GM12864 (cell line): ENCODE measurements around the gene AIFM3.
"Not testable (repeated sequence)": the region's sequence is repeated elsewhere in the genome, so short reads cannot be mapped to it uniquely, and the experiment has no call there.

Source experiments
- DNase-seq: peaks from one replicate; pipeline ENCODE4 v3.0.0-alpha.2; 2011; ENCODE audit warnings: low read depth
- H3K4me3 ChIP-seq: 2 replicates; pipeline ENCODE4 v1.5.1; 2011; ENCODE audit warnings: mild to moderate bottlenecking, low read depth, low read length, control low read depth
- TF ChIP-seq, protein P1 (sequence below): IDR thresholded peaks from 2 replicates; pipeline ENCODE4 v1.5.1; 2011; ENCODE audit warnings: low read depth, mild to moderate bottlenecking, moderate library complexity, low read length, control low read depth, inconsistent platforms; ENCODE audit errors: missing control alignments

Gene AIFM3

GRCh38 chr22:20968281-20968977, 1.4 kb downstream of the AIFM3 start:
- TF ChIP-seq, protein P1, sequence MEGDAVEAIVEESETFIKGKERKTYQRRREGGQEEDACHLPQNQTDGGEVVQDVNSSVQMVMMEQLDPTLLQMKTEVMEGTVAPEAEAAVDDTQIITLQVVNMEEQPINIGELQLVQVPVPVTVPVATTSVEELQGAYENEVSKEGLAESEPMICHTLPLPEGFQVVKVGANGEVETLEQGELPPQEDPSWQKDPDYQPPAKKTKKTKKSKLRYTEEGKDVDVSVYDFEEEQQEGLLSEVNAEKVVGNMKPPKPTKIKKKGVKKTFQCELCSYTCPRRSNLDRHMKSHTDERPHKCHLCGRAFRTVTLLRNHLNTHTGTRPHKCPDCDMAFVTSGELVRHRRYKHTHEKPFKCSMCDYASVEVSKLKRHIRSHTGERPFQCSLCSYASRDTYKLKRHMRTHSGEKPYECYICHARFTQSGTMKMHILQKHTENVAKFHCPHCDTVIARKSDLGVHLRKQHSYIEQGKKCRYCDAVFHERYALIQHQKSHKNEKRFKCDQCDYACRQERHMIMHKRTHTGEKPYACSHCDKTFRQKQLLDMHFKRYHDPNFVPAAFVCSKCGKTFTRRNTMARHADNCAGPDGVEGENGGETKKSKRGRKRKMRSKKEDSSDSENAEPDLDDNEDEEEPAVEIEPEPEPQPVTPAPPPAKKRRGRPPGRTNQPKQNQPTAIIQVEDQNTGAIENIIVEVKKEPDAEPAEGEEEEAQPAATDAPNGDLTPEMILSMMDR = no peak
- no peak overlapping the region for H3K4me3 ChIP-seq
- DNase-seq = no peak

DNA sequence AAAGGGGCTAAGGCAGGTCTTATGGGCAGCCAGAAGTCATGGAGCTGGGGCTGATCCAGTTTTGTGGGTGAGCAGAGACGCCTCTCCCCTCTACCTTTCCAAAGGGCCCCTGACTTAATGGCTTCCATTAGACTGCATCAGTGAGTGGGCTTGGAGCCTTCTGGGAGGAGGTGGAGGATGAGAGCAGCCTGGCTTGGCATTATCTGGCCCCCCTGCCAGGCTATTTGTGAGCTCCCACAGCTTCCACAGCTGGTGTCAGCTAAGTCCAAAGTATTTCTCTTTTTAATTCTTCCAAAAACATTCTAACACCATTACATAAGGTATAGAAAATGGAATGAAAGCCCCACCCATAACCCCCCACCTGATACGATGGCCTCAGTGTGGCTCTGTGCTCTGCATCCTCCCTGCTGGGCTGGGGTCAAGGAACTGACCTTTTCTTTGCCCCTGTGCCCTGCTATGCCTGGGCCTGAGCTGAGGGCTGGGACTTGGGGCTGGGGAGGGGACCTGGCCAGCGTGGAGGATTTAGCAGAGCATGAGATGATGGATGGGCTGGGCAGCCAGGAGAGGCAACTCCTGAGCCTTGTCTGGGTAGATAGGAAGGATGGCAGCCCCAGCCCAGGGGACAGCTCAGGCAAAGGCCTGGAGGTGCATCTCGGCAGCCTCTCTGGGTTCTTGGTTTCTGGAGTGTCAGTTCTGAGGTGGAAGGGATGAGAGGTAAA, 4.0 kb downstream of the AIFM3 start:
- TF ChIP-seq, protein P1 = no peak
- H3K4me3 ChIP-seq = no peak overlapping the region
- DNase-seq = no peak

DNA sequence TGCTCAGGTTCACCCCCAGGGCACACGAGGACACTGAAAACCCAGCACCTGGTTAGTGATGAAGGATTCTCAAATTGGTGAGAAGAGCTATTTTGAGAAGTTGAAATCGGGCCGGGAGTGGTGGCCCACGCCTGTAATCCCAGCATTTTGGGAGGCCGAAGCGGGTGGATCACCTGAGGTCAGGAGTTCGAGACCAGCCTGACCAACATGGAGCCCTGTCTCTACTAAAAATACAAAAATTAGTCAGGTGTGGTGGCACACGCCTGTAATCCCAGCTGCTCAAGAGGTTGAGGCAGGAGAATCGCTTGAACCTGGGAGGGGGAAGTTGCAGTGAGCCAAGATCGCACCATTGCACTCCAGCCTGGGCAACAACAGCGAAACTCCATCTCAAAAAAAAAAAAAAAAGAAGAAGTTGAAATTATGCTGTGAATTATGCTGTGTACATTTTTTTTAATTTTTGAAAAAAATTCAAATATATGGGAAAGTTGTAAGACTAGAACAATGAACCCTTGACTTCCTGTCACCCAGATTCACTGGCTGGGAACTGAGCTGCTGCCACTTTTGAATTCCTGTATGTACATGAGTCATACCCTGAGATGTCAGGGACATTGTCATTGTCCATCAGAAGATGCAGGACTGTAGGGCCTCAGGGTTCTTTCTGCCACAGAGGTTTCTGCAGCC, 5.1 kb downstream of the AIFM3 start:
- DNase-seq, H3K4me3 ChIP-seq: not testable (repeated sequence)

DNA sequence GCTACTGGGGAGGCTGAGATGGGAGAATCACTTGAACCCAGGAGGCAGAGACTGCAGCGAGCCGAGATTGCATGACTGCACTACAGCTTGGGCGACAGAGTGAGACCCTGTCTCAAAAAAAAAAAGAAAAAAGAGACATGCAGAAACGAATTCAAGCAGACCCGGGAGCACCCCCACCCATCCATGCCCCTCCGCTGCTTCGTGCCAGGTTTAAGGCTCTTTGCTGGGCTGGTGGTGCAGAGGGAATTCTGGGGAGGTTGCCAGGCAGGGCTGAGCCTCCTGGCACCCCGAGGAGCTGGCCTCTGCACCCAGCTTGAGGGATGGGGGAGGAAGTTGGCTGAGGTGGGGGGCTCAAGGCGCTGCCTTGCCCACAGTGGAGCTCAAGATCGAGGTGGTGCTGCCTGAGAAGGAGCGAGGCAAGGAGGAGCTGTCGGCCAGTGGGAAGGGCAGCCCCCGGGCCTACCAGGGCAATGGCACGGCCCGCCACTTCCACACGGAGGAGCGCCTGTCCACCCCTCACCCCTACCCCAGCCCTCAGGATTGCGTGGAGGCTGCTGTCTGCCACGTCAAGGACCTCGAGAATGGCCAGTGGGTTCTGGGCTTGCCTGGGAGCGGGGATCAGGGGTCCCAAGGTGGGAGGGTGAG, 6.0 kb downstream of the AIFM3 start:
- no peak for DNase-seq
- no peak overlapping the region for H3K4me3 ChIP-seq
- TF ChIP-seq, protein P1 = no peak

DNA sequence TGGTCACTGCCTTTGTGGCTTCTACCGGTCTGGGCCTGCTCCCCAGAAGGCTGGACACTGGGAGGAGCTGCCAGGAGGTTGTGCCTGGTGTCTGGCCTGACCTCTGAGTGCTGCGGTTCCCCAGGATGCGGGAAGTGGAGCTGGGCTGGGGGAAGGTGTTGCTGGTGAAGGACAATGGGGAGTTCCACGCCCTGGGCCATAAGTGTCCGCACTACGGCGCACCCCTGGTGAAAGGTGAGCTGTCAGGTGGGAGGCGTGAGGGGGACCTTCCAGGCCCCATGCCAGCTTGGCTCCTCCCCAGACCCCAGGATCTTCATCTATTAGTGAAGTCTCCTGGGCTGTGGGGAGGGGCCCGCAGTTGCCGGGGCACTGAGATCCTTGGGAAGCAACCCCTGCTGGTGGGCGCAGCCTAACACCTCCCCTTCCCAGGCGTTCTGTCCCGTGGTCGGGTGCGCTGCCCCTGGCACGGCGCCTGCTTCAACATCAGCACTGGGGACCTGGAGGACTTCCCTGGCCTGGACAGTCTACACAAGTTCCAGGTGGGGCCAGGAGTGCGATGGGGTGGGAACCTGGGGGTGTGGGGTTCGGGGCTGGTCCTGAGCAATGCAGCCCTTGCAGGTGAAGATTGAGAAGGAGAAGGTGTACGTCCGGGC, 6.7 kb downstream of the AIFM3 start:
- no peak overlapping the region for H3K4me3 ChIP-seq
- TF ChIP-seq, protein P1 = no peak
- DNase-seq = no peak

DNA sequence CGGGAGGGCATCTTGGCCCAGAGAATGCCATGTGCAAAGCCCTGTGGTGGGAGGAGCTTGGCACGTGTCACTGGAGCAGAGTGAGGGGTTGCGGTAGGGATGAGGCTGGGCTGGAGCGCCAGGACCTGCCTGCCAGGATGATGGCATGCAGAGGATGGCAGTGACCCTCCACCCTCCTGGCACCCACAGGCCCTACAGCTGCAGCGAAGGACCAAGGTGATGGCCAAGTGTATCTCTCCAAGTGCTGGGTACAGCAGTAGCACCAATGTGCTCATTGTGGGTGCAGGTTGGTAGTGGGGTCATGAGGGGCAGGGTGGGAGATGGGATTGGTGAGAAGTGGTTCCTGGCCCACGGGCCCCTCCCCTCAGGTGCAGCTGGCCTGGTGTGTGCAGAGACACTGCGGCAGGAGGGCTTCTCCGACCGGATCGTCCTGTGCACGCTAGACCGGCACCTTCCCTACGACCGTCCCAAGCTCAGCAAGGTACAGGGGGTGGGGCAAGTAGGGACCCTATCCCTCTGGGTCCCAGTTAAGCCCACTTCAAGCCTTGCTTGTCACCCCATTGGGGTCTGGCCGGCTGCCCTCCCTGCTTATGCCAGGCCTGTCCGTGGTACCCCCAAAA, 7.4 kb downstream of the AIFM3 start:
- TF ChIP-seq, protein P1 = no peak
- DNase-seq = no peak
- H3K4me3 ChIP-seq = no peak overlapping the region
